Stimulated activated CD8-positive, alpha-beta memory T cell treated with anti-CD3 and anti-CD28 coated beads, Interleukin-2, amount 100 ng/mL, for 1 hour (primary cell): ENCODE data around the gene RCAN1.

Source experiments
- DNase-seq, 2 donors: peaks; one replicate each; pipeline ENCODE4 v3.0.0-alpha.2; 2020; ENCODE audit warnings: low read depth in 2 of 2

RCAN1 gene

DNA sequence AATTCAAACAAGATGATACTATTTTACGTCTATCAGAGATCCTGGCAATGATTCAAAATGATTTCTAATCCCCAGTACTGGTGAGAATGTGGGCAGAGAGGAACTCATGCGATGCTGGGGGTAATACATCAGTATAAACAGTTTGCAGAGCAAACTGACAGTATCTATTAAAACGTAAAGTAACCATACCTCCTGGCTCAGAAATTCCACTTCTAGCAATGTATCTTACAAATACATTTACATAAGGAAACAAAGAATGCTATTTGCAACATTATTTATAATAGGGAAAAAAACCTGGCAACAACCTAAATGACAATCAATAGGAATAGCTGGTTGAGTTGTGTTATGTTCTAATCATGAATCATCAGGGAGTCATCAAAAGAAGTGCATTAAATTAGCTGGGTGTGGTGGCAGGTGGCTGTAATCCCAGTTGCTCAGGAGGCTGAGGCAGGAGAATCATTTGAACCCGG is 15.9 kb downstream of the RCAN1 start:
- DNase-seq: no peak

DNA sequence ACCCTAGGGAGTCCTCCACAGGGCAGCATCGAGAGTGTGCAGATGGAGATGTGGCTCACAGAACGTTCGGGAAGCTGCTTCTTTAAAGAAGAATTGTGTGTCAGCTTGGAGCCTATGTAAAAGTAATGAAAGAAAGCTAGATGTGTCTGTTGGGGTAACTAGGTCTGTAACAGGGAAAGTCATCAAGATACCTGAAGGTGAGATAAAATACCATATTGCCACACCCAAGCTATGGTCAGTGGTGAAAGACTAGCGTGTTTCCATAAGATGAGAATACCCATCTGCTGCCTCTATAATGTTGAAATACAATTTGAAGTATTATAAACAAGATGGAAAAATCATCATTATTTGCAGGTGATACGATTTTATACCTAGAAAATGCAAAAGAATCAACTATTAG is 17.5 kb downstream of the RCAN1 start:
- DNase-seq: no peak

- DNase-seq: no peak
Measured at GRCh38 chr21:34596561-34597271, 18.2 kb downstream of the RCAN1 start.

GRCh38 chr21:34595457-34595856 is 19.5 kb downstream of the RCAN1 start:
- no peak for DNase-seq

GRCh38 chr21:34594566-34595234 is 20.2 kb downstream of the RCAN1 start:
- DNase-seq: no peak

DNA sequence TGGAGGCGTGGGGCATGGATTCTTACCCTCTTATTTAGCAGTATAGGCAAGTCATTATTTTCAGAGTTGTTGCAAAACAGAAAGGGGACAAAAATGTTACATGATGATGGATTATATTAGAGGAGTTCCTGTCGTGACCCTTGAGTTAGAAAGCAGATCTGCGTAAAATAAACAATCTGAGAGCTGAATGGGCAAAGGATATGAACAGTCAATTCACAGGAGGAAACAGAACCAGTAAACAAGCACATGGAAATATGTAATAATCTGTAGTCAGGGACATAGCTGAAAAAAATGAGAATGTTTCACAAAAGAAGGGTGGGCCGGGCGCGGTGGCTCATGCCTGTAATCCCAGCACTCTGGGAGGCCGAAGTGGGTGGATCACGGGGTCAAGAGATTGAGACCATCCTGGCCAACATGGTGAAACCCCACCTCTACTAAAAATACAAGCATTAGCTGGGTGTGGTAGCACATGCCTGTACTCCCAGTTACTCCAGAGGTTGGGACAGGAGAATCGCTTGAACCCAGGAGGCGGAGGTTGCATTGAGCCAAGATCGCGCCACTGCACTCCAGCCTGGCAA is 20.9 kb downstream of the RCAN1 start:
- DNase-seq: no peak

DNA sequence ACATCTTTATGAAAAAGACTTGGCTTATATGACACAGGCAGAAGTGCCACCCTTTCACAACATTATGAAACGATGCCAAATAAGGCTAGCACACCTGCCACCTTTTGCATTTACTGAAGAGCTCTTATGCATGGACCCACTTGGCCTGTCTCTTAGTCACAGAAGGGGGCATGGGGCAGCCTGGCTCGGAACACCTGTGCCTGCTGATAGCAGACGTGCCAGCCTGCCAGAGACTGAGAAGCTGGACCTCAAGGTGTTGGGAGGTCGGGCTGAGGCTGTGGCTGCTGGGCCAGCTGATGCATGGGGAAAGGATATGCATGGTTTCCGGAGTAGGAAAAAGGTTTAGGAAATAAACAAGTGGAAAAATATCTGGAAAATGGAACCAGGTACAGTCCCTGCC is 21.5 kb downstream of the RCAN1 start:
- DNase-seq: no peak

DNA sequence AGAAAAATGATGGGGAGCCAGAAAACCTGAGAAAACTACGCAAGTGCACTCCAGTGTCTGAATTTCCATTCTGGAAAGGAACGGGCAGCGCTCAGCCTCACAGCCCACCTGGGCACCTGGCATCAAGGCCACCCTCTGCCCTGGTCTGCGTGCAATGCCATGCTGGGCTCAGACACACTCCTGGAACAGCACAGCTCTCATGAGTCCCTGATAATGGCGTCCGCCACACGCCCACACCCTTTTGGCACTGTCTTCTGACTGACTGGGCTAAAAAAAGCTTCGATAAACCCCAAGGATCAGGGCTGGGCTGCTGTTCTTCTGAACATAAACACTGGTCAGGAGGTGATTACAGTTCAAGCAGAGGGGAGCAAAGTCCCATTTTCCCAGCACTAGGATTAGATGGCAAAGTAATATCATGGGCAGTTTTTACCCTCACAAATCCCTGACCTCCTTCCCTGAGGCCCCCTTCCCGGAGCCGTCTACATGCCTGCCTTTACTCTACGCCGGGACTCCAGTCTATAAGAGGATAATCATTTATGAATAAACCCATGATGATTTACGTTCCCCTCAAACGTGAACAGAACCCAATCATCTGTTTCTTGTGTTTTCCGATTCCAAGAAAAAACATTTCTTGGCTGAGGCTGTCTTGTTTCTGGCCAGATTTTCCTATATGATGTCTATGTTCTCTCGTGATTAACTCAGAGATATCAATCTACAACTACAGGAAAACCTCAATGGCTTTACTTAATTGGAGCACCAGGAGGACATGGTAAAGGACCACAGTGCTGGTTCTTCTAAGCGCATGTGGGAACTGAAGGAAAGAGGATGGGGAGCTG is 22.6 kb downstream of the RCAN1 start:
- DNase-seq: no peak

DNA sequence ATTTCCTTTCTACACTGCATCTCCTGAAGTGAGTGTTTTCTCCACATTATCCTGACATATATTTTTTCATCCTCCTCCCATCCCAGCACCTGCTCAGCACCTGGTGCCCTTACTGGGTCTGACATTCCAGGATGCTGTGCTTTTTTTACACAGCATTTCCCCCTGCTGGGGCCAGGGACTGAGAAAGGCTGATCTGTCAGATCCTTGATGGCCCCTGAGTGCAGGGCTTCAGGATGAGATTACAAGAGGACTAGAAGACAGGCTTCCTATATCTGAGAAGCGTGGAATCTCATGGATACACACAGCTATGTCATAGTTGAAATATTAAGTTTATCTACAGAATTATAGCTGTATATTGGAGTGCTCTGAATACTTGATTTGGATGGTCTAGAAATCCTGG is 24.4 kb downstream of the RCAN1 start:
- DNase-seq: no peak

DNA sequence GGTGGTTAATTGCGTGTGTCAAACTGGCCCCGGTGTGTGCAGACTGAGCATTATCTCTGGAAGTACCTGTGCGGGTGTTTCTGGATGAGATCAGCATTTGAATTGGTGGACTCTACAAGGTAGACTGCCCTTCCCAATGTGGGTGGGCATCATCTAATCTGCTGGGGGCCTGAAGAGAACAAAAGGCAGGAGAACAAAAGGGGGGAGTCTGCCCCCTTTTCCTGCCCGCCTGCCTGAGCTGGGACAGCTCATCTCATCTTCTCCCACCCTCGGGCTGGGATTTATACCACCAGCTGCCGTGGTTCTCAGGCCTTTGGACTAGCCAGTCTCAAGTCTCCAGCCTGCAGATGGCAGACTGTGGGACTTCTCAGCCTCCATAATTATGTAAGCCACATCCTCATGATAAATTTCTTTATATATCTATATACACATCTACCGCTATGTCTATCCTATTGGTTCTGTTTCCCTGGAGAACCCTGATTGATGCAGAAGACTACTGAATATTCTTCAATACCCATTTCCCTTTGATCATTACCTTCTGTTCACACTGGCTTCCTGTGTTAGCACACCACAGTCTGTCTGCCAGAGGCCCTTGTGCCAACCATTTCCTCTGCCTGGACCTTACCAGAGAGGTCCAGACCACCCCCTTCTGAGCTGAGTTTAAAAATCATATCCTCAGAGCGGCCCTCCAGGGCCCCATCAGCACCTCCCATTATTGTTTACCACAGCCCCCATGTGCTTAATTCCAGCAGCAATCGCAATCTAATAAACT is 25.2 kb downstream of the RCAN1 start:
- no peak for DNase-seq

- no peak for DNase-seq
Measured at GRCh38 chr21:34583926-34584563, 30.9 kb downstream of the RCAN1 start.

GRCh38 chr21:34582506-34583150 is 32.3 kb downstream of the RCAN1 start:
- no peak for DNase-seq

DNA sequence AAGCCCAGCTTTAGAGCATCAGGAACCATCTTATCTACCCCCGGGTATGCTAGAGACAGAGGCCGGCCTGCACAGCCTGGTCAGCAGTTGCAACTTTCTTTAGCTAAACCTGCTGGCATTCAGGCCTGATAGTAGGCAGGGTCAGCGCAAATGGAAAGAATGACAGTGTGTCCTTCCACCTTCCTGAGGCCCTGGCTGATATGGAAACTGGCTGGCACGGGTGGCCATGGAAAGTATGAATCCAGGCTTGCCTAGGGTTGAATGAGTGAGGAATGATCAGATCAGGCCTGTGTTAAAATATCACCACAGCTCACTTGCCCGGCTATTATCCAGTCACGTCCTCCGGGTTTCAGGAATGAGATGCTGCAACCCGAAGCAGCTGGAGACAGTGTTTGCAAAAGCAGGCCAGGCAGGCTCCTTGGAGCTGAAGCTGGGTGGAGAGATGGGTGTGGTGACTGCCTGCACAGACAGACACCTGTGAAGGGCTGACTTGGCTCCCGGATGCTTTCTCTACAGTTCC is 34.7 kb downstream of the RCAN1 start:
- DNase-seq: no peak

DNA sequence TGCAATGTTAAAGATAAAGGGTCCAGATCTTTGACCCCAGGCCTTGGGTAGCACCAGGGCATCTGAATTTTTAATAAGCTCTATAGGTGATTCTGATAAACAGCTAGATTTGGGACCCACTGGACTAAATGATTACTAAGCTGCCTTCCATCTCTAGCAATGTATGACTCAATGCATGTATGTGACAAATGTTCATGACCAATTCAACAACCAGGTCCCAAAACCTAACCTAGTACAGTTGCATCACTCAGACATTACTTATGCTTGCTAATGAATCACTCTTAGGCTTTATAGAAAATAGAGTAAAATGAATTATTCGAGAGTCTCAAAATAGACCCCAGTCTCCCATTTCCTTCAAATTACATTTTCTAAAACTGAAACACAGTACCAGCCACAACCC is 35.5 kb downstream of the RCAN1 start:
- DNase-seq: no peak

GRCh38 chr21:34576041-34576511 is 38.8 kb downstream of the RCAN1 start:
- DNase-seq: no peak

- no peak for DNase-seq
Measured at GRCh38 chr21:34574601-34575529, 40.0 kb downstream of the RCAN1 start.

DNA sequence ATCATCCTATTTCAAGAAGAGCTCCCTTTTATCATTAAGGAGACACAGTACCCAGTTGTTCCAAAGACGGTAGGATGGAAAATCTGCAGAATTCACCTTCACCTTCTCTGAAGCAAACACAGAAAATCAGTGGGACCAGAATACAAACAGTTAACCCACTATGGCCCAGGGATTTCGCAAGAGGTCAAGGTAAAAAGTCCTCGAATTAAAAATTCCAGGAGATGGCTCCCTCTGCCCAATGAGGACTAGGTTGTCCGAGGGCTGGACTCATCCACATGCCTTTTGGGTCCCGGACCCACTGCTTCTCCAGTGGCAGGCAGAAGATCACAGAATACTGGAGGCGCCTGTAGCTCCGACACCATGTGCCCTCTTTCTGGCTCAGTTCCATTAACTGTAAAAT is 42.9 kb downstream of the RCAN1 start:
- DNase-seq: no peak

DNA sequence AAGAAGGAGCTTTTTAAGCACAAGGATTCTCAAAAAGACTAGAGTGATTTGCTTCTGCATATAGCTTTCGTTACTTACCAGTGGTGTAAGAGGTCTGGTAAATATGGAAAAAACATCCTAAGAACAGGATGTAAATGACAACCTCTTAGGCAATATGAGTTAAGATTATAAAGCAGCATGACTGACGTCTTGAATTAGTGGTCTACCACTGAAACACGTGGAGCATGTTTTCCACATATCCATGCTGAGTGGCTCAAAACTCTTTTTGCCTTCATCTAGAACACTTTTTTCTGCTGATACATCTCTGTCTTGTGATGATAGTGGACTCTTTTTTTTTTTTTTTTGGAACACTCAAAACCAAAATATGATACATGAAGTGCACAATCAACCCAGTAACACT is 44.6 kb downstream of the RCAN1 start:
- DNase-seq: no peak

DNA sequence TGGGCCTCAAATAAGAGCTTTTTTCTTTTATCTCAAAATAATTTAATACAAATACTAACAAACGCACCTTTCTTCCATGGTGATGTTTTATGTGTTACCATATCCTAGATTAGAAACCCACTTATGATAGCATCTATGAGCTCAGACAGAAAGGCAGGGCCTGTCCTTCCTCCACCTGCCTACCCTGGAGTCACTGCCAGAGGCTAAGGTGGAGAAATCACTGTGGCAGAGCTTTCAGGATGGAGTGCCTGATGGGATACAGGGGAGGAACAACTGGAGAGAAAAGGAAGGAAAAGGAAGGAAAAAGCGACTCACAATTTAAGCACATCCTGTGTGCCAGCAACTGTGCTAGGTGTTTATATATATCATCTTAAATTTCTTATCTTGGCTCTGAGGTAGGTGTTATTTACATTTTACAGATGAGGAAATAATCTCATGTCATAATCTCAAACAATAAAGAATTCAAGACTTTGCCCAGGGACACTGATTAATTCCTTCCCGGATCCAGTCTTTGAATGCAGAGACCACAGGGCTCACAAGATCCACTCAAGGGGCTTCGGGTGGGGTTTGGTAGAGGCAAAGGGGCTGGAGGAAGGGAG is 45.4 kb downstream of the RCAN1 start:
- no peak for DNase-seq
